ENCODE measurements around the gene COLEC12. TPM values are rescaled to one million over a fixed set of nuclear protein-coding genes. Genes with fewer than 3 reads are reported as not detected.

Gene COLEC12
- total and polyA plus RNA-seq, 10 of the 15 experiments (the other 5 are each of a cell fraction or from before 2014, with no cell fraction given): 0.04 to 0.05 TPM; not detected in 8

DNA sequence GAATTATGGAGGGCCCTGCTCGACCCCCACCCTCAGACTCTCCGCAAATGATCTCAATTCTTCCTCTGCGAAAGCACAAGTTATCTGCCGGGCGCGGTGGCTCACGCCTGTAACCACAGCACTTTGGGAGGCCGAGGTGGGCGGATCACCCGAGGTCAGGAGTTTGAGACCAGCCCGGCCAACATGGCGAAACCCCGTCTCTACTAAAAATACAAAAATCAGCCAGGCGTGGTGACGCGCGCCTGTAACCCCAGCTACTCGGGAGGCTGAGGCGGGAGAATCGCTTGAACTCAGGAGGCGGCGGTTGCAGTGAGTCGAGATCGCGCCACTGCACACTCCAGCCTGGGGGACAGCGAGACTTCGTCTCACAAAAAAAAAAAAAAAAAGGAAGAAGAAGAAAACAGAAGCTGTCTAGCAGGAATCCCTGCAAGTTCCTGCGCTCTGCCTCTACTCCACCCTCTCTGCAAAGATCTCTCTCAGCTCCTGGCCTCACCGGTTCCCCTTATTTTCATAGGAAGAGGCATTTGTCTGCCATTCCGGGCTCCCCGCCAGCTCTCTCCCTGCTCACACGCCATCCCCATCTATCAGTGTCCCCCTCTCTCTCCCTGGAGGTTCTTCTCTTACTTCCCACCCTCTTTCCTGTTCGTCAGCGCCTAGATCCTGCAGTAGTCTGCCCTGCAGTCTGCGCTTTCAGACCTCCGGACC, 13.5 kb upstream of the COLEC12 start (continued):
- TF ChIP-seq, protein P1, sequence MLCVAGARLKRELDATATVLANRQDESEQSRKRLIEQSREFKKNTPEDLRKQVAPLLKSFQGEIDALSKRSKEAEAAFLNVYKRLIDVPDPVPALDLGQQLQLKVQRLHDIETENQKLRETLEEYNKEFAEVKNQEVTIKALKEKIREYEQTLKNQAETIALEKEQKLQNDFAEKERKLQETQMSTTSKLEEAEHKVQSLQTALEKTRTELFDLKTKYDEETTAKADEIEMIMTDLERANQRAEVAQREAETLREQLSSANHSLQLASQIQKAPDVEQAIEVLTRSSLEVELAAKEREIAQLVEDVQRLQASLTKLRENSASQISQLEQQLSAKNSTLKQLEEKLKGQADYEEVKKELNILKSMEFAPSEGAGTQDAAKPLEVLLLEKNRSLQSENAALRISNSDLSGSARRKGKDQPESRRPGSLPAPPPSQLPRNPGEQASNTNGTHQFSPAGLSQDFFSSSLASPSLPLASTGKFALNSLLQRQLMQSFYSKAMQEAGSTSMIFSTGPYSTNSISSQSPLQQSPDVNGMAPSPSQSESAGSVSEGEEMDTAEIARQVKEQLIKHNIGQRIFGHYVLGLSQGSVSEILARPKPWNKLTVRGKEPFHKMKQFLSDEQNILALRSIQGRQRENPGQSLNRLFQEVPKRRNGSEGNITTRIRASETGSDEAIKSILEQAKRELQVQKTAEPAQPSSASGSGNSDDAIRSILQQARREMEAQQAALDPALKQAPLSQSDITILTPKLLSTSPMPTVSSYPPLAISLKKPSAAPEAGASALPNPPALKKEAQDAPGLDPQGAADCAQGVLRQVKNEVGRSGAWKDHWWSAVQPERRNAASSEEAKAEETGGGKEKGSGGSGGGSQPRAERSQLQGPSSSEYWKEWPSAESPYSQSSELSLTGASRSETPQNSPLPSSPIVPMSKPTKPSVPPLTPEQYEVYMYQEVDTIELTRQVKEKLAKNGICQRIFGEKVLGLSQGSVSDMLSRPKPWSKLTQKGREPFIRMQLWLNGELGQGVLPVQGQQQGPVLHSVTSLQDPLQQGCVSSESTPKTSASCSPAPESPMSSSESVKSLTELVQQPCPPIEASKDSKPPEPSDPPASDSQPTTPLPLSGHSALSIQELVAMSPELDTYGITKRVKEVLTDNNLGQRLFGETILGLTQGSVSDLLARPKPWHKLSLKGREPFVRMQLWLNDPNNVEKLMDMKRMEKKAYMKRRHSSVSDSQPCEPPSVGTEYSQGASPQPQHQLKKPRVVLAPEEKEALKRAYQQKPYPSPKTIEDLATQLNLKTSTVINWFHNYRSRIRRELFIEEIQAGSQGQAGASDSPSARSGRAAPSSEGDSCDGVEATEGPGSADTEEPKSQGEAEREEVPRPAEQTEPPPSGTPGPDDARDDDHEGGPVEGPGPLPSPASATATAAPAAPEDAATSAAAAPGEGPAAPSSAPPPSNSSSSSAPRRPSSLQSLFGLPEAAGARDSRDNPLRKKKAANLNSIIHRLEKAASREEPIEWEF (IDR thresholded peaks at IDR 0.05; ENCODE audit: insufficient replicate concordance, low read depth, low read length): no peak
- TF ChIP-seq KDM1A (IDR thresholded peaks at IDR 0.05; ENCODE audit: borderline replicate concordance) (no peak), BMI1 (IDR thresholded peaks at IDR 0.05; ENCODE audit: borderline replicate concordance) (no peak), ZNF384 (IDR thresholded peaks at IDR 0.05; ENCODE audit: borderline replicate concordance, low read depth, low read length) (no peak)
- TF ChIP-seq, protein P2, sequence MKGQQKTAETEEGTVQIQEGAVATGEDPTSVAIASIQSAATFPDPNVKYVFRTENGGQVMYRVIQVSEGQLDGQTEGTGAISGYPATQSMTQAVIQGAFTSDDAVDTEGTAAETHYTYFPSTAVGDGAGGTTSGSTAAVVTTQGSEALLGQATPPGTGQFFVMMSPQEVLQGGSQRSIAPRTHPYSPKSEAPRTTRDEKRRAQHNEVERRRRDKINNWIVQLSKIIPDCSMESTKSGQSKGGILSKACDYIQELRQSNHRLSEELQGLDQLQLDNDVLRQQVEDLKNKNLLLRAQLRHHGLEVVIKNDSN (IDR thresholded peaks at IDR 0.05; ENCODE audit: borderline replicate concordance, extremely low read length, insufficient read depth, low read depth, low read length): no peak

DNA sequence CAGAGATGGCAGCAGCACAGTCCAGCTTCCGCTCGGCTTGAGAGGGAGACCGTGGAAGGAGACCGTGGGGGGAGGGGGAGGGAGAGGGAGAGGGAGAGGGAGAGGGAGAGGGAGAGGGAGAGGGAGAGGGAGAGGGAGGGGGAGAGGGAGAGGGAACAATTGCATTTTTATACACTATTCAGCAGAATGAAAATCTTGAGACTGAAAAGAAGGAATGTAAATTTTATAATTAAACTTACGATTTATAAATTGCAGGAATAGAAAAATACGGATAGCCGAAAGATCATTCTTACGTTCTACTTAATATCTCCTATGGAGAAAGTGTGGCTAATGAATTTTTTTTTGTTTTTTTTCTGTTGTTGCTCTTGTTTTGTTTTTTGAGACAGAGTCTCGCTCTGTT, 12.5 kb upstream of the COLEC12 start:
- Histone ChIP-seq H3K36me3 (ENCODE audit: control insufficient read depth in 2 of 2, insufficient read depth in 2 of 2, low read length in 1 of 2) (no peaks in the 10 kb centered on the region), H3K4me1 (ENCODE audit: control insufficient read depth, insufficient read depth, low read length) (no peaks in the 10 kb centered on the region), H3K27ac (ENCODE audit: control insufficient read depth, insufficient read depth) (no peak overlapping the region), H3K27me3 (replicated peaks in 1 of 2; ENCODE audit: control insufficient read depth in 2 of 2, insufficient read depth in 2 of 2, low read length in 1 of 2) (no peaks in the 10 kb centered on the region), H3K79me2 (ENCODE audit: control insufficient read depth, insufficient read depth, low read length) (no peaks in the 10 kb centered on the region), H3K4me3 (no peak overlapping the region), H3K9me3 (replicated peaks; ENCODE audit: control insufficient read depth, insufficient read depth, low read length) (no peaks in the 10 kb centered on the region), H3K4me2 (ENCODE audit: control insufficient read depth, insufficient read depth) (no peak overlapping the region), H3K9ac (ENCODE audit: control insufficient read depth, insufficient read depth, low read length) (no peak overlapping the region), H2AFZ (ENCODE audit: control insufficient read depth, low read depth, low read length) (no peak overlapping the region), H4K20me1 (ENCODE audit: control insufficient read depth, insufficient read depth) (no peaks in the 10 kb centered on the region)
- intact Hi-C loops (cut with micrococcal nuclease; ENCODE audit: unreplicated experiment) (no loop called here), in situ Hi-C loops (cut with MboI) (no loop called here)
- DNase-seq (ENCODE audit: low read depth, low spot score): no peak
- no peak for FAIRE-seq
- SMC1A ChIA-PET (ENCODE audit: uncharacterized antibody, unreplicated experiment): no interaction called here
- WGBS (ENCODE audit: insufficient coverage, insufficient replicate concordance, low lambda C conversion rate, missing lambda C conversion rate): 92% methylated on average over 6 of the region's 9 CpGs
- BruUV-seq (replicated peaks): no TSS peak
- RAD21 ChIA-PET (ENCODE audit: unreplicated experiment): no interaction called here
- no peak for ATAC-seq
- CTCF ChIA-PET: no interaction called here
- POLR2A ChIA-PET: no interaction called here
- no peak for TF ChIP-seq ZNF384 (IDR thresholded peaks at IDR 0.05; ENCODE audit: borderline replicate concordance, low read depth, low read length)
- no peak for TF ChIP-seq EED (IDR thresholded peaks at IDR 0.05; ENCODE audit: low read depth)
- TF ChIP-seq BACH1 (IDR thresholded peaks at IDR 0.05; ENCODE audit: borderline replicate concordance): no peak
- TF ChIP-seq, protein P3, sequence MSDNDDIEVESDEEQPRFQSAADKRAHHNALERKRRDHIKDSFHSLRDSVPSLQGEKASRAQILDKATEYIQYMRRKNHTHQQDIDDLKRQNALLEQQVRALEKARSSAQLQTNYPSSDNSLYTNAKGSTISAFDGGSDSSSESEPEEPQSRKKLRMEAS (IDR thresholded peaks at IDR 0.05; ENCODE audit: low read depth, low read length): no peak
- TF ChIP-seq CEBPB (IDR thresholded peaks at IDR 0.05; ENCODE audit: borderline replicate concordance in 1 of 2, low read depth in 2 of 2, low read length in 2 of 2): no peak
- no peak for TF ChIP-seq SRF (IDR thresholded peaks at IDR 0.05; ENCODE audit: low read depth in 2 of 2, low read length in 2 of 2)
- TF ChIP-seq, protein P4, sequence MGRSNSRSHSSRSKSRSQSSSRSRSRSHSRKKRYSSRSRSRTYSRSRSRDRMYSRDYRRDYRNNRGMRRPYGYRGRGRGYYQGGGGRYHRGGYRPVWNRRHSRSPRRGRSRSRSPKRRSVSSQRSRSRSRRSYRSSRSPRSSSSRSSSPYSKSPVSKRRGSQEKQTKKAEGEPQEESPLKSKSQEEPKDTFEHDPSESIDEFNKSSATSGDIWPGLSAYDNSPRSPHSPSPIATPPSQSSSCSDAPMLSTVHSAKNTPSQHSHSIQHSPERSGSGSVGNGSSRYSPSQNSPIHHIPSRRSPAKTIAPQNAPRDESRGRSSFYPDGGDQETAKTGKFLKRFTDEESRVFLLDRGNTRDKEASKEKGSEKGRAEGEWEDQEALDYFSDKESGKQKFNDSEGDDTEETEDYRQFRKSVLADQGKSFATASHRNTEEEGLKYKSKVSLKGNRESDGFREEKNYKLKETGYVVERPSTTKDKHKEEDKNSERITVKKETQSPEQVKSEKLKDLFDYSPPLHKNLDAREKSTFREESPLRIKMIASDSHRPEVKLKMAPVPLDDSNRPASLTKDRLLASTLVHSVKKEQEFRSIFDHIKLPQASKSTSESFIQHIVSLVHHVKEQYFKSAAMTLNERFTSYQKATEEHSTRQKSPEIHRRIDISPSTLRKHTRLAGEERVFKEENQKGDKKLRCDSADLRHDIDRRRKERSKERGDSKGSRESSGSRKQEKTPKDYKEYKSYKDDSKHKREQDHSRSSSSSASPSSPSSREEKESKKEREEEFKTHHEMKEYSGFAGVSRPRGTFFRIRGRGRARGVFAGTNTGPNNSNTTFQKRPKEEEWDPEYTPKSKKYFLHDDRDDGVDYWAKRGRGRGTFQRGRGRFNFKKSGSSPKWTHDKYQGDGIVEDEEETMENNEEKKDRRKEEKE (IDR thresholded peaks at IDR 0.05): no peak
- no peak for TF ChIP-seq CBFB (IDR thresholded peaks at IDR 0.05; ENCODE audit: low read depth)
- TF ChIP-seq JUND (IDR thresholded peaks at IDR 0.05; ENCODE audit: low read depth, low read length): no peak

Measured in GM12878 (cell line).